ENCODE measurements around the gene ZNF81.

Gene ZNF81

GRCh38 chrX:47879463-47879862 lies 42.8 kb downstream of the ZNF81 start:
- no peaks in the 10 kb centered on the region for H3K9me2 ChIP-seq (ENCODE audit: low read depth, low read length)
- H3F3A ChIP-seq (ENCODE audit: insufficient read depth, low read length) = no peaks in the 10 kb centered on the region
- H3K4me3 ChIP-seq (ENCODE audit: low read depth, low read length, poor library complexity, severe bottlenecking) = no peak overlapping the region
- H2AFZ ChIP-seq (ENCODE audit: low read length) = no peak overlapping the region
- TF ChIP-seq EZH2 (IDR thresholded peaks at IDR 0.05; ENCODE audit: borderline replicate concordance, low read length) = no peak
- TF ChIP-seq CTCF (IDR thresholded peaks at IDR 0.05; ENCODE audit: low read length) = no peak
- H3K27ac ChIP-seq (ENCODE audit: low read depth, low read length, poor library complexity, severe bottlenecking) = no peak overlapping the region
- H3K9ac ChIP-seq (ENCODE audit: low read length) = no peak overlapping the region
- no peaks in the 10 kb centered on the region for H3K79me2 ChIP-seq (ENCODE audit: insufficient read depth, low read length)
- H3K27me3 ChIP-seq (ENCODE audit: insufficient read depth, low read length) = no peaks in the 10 kb centered on the region
- H3K36me3 ChIP-seq (ENCODE audit: insufficient read depth, low read length) = peaks cover 7% of the 10 kb centered on the region
- no peaks in the 10 kb centered on the region for H4K20me1 ChIP-seq (ENCODE audit: insufficient read depth, low read length)
- H3K9me3 ChIP-seq (ENCODE audit: low read length) = no peaks in the 10 kb centered on the region
- no peak overlapping the region for H3K4me2 ChIP-seq (ENCODE audit: low read length)
- H3K4me1 ChIP-seq (ENCODE audit: insufficient read depth, low read length, severe bottlenecking) = no peaks in the 10 kb centered on the region

DNA sequence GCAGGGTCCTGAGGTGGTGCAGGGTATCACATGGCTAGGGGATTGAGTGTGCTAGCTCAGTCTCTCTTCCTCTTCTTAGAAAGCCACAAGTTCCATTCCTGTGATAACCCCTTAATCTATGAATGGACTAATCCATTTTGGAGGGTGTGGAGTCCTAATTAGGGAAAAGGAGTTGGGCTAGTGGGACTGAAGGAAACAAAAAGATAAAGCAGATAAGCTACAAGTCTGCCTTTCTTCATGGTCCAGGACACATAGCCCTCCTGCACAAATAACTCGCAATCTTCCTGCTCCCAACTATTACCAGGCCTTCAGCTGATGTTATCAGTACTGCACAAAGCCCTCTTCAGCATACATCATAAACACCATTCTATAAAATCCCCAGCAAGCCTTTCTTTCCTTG lies 44.2 kb downstream of the ZNF81 start:
- H3K36me3 ChIP-seq (ENCODE audit: insufficient read depth, low read length) = peaks cover 5% of the 10 kb centered on the region; the same call in 1 of the 2 replicates
- no peaks in the 10 kb centered on the region for H3K4me1 ChIP-seq (ENCODE audit: insufficient read depth, low read length, severe bottlenecking)
- no peaks in the 10 kb centered on the region for H3K27me3 ChIP-seq (ENCODE audit: insufficient read depth, low read length)
- H3F3A ChIP-seq (ENCODE audit: insufficient read depth, low read length) = no peaks in the 10 kb centered on the region
- H3K9ac ChIP-seq (ENCODE audit: low read length) = no peak overlapping the region
- TF ChIP-seq CTCF (IDR thresholded peaks at IDR 0.05; ENCODE audit: low read length) (no peak), EZH2 (IDR thresholded peaks at IDR 0.05; ENCODE audit: borderline replicate concordance, low read length) (no peak)
- H3K9me3 ChIP-seq (ENCODE audit: low read length) = no peaks in the 10 kb centered on the region
- no peak overlapping the region for H2AFZ ChIP-seq (ENCODE audit: low read length)
- no peaks in the 10 kb centered on the region for H3K9me2 ChIP-seq (ENCODE audit: low read depth, low read length)
- H4K20me1 ChIP-seq (ENCODE audit: insufficient read depth, low read length) = no peaks in the 10 kb centered on the region
- H3K4me3 ChIP-seq (ENCODE audit: low read depth, low read length, poor library complexity, severe bottlenecking) = no peak overlapping the region
- H3K27ac ChIP-seq (ENCODE audit: low read depth, low read length, poor library complexity, severe bottlenecking) = no peak overlapping the region
- H3K4me2 ChIP-seq (ENCODE audit: low read length) = no peak overlapping the region
- H3K79me2 ChIP-seq (ENCODE audit: insufficient read depth, low read length) = no peaks in the 10 kb centered on the region

GRCh38 chrX:47885501-47885900 lies 48.8 kb downstream of the ZNF81 start:
- TF ChIP-seq EZH2 (IDR thresholded peaks at IDR 0.05; ENCODE audit: borderline replicate concordance, low read length) (no peak), CTCF (IDR thresholded peaks at IDR 0.05; ENCODE audit: low read length) (no peak)
- no peaks in the 10 kb centered on the region for H4K20me1 ChIP-seq (ENCODE audit: insufficient read depth, low read length)
- no peaks in the 10 kb centered on the region for H3K4me1 ChIP-seq (ENCODE audit: insufficient read depth, low read length, severe bottlenecking)
- no peaks in the 10 kb centered on the region for H3K79me2 ChIP-seq (ENCODE audit: insufficient read depth, low read length)
- no peaks in the 10 kb centered on the region for H3F3A ChIP-seq (ENCODE audit: insufficient read depth, low read length)
- peaks cover 4% of the 10 kb centered on the region; the same call in 1 of the 2 replicates for H3K36me3 ChIP-seq (ENCODE audit: insufficient read depth, low read length)
- no peak overlapping the region for H3K27ac ChIP-seq (ENCODE audit: low read depth, low read length, poor library complexity, severe bottlenecking)
- H3K27me3 ChIP-seq (ENCODE audit: insufficient read depth, low read length) = no peaks in the 10 kb centered on the region
- H2AFZ ChIP-seq (ENCODE audit: low read length) = no peak overlapping the region
- H3K4me2 ChIP-seq (ENCODE audit: low read length) = no peak overlapping the region
- H3K9ac ChIP-seq (ENCODE audit: low read length) = no peak overlapping the region
- no peaks in the 10 kb centered on the region for H3K9me2 ChIP-seq (ENCODE audit: low read depth, low read length)
- H3K9me3 ChIP-seq (ENCODE audit: low read length) = no peaks in the 10 kb centered on the region
- no peak overlapping the region for H3K4me3 ChIP-seq (ENCODE audit: low read depth, low read length, poor library complexity, severe bottlenecking)
